Measurements from ENCODE around the gene BACH2.

Gene BACH2

GRCh38 chr6:89999154-89999553 lies 297.5 kb downstream of the BACH2 start:
- no peak for DNase-seq (ENCODE audit: low read depth in 2 of 2)

- DNase-seq (ENCODE audit: low read depth in 2 of 2), result no peak
Observed at GRCh38 chr6:89997456-89998445, 298.9 kb downstream of the BACH2 start.

- no peak for DNase-seq (ENCODE audit: low read depth in 2 of 2)
Observed at GRCh38 chr6:89993411-89993810, 303.2 kb downstream of the BACH2 start.

- no peak for DNase-seq (ENCODE audit: low read depth in 2 of 2)
Observed at GRCh38 chr6:89992818-89993217, 303.8 kb downstream of the BACH2 start.

- no peak for DNase-seq (ENCODE audit: low read depth in 2 of 2)
Observed at GRCh38 chr6:89989742-89990141, 306.9 kb downstream of the BACH2 start.

- DNase-seq (ENCODE audit: low read depth in 2 of 2), result no peak
Observed at GRCh38 chr6:89987830-89988229, 308.8 kb downstream of the BACH2 start.

GRCh38 chr6:89987140-89987539 lies 309.5 kb downstream of the BACH2 start:
- DNase-seq (ENCODE audit: low read depth in 2 of 2), result no peak

- no peak for DNase-seq (ENCODE audit: low read depth in 2 of 2)
Observed at GRCh38 chr6:89986650-89987074, 310.0 kb downstream of the BACH2 start.

GRCh38 chr6:89985751-89986493 lies 310.7 kb downstream of the BACH2 start:
- no peak for DNase-seq (ENCODE audit: low read depth in 2 of 2)

- no peak for DNase-seq (ENCODE audit: low read depth in 2 of 2)
Observed at GRCh38 chr6:89984926-89985750, 311.5 kb downstream of the BACH2 start.

- no peak for DNase-seq (ENCODE audit: low read depth in 2 of 2)
Observed at GRCh38 chr6:89980353-89980752, 316.3 kb downstream of the BACH2 start.

GRCh38 chr6:89979481-89980119 lies 317.0 kb downstream of the BACH2 start:
- DNase-seq (ENCODE audit: low read depth in 2 of 2), result no peak

GRCh38 chr6:89978749-89979145 lies 317.9 kb downstream of the BACH2 start:
- no peak for DNase-seq (ENCODE audit: low read depth in 2 of 2)

- DNase-seq (ENCODE audit: low read depth in 2 of 2), result no peak
Observed at GRCh38 chr6:89977808-89978748, 318.6 kb downstream of the BACH2 start.

- no peak for DNase-seq (ENCODE audit: low read depth in 2 of 2)
Observed at GRCh38 chr6:89976694-89977020, 320.0 kb downstream of the BACH2 start.

- no peak for DNase-seq (ENCODE audit: low read depth in 2 of 2)
Observed at GRCh38 chr6:89975991-89976693, 320.5 kb downstream of the BACH2 start.

GRCh38 chr6:89975366-89975765 lies 321.3 kb downstream of the BACH2 start:
- no peak for DNase-seq (ENCODE audit: low read depth in 2 of 2)

- no peak for DNase-seq (ENCODE audit: low read depth in 2 of 2)
Observed at GRCh38 chr6:89974834-89975233, 321.8 kb downstream of the BACH2 start.

GRCh38 chr6:89972025-89972381 lies 324.6 kb downstream of the BACH2 start:
- no peak for DNase-seq (ENCODE audit: low read depth in 2 of 2)

Data from stimulated activated CD4-positive, alpha-beta T cell treated with anti-CD3 and anti-CD28 coated beads, Interleukin-1b, Interleukin-23, amount 100 ng/mL, for 1 hour (primary cell).